HepG2 (cell line): ENCODE results near the gene SPECC1L. TPM values are rescaled to one million over a fixed set of nuclear protein-coding genes. Genes with fewer than 3 reads are reported as not detected.

Source experiments
- ATAC-seq: fragments of 200-7000 bp; cut with Tn5 transposase; 3 replicates; pipeline ENCODE4 v1.9.1; 2020; ENCODE audit warnings: mild to moderate bottlenecking, moderate library complexity
- BruUV-seq: library from RNA; stranded (reverse); fragments of 400-500 nt; replicated peaks from 2 replicates; lab custom pipeline; 2021; lab: Mats Ljungman, UMichigan
- CTCF ChIA-PET: fragments of 300-600 bp; formaldehyde crosslinking; extraction: SDS; loops from one replicate; lab custom pipeline; 2021; ENCODE audit warnings: low total read pairs, inconsistent platforms, low intra/inter-chr PET ratio; lab: Yijun Ruan, JAX
- POLR2A ChIA-PET: fragments of 350-600 bp; sonication (Branson Sonifier 250); formaldehyde crosslinking; loops from one replicate; lab custom pipeline; 2020; ENCODE audit warnings: antibody characterized with exemption, inconsistent platforms; lab: Yijun Ruan, JAX
- DNase-seq: peaks from one replicate; pipeline ENCODE4 v3.0.0-alpha.2; 2015; ENCODE audit warnings: low spot score
- FAIRE-seq: peaks from 3 replicates; lab custom pipeline; 2011; peaks lifted over from hg19 to GRCh38; lab: Jason Lieb, UNC
- H2AFZ ChIP-seq: one replicate; pipeline ENCODE4 v1.6.1; 2011; ENCODE audit warnings: low read length, inconsistent platforms
- H3K27ac ChIP-seq: fragments of 300-600 bp; 3 replicates; pipeline ENCODE4 v1.8.0; 2011; ENCODE audit warnings: mixed run types, mild to moderate bottlenecking, mixed read lengths, low read length, inconsistent platforms; ENCODE audit not compliant: insufficient read depth; ENCODE audit errors: extremely low read length
- H3K27me3 ChIP-seq, 2 experiments: fragments of 200-600 bp in 1 of 2; 2 replicates in 1 of 2; 3 replicates in 1 of 2; pipeline versions ENCODE4 v1.6.0 to v1.8.0; 2011; ENCODE audit warnings: low read length in 2 of 2, mild to moderate bottlenecking in 2 of 2, moderate library complexity in 2 of 2, inconsistent platforms in 1 of 2; ENCODE audit not compliant: insufficient read depth in 2 of 2, control insufficient read depth in 1 of 2
- H3K36me3 ChIP-seq, 2 experiments: fragments of 200-600 bp in 1 of 2; replicated peaks in 1 of 2; 2 replicates in 1 of 2; 3 replicates in 1 of 2; pipeline versions ENCODE4 v1.5.1 to v1.8.0; 2011; ENCODE audit warnings: low read length in 2 of 2, inconsistent platforms in 1 of 2; ENCODE audit not compliant: insufficient read depth in 2 of 2, control insufficient read depth in 1 of 2
- H3K4me1 ChIP-seq: 2 replicates; pipeline ENCODE4 v1.5.1; 2012; ENCODE audit warnings: low read length, inconsistent platforms; ENCODE audit not compliant: insufficient read depth
- H3K4me2 ChIP-seq: 2 replicates; pipeline ENCODE4 v1.6.0; 2011; ENCODE audit warnings: low read depth, low read length, inconsistent platforms
- H3K4me3 ChIP-seq, 3 experiments: fragments of 200-600 bp in 1 of 3; sonication (generic), shearing (Covaris generic) in 1 of 3; replicated peaks in 1 of 3; 2 replicates each; pipeline ENCODE4 v1.5.1; 2011 to 2016; ENCODE audit warnings: low read length in 3 of 3, inconsistent platforms in 2 of 3, low read depth in 2 of 3, mild to moderate bottlenecking in 2 of 3, control low read depth in 1 of 3, mixed read lengths in 1 of 3; ENCODE audit not compliant: insufficient read depth in 1 of 3
- H3K79me2 ChIP-seq: one replicate; pipeline ENCODE4 v1.6.1; 2011; ENCODE audit warnings: low read length, inconsistent platforms; ENCODE audit not compliant: insufficient read depth
- H3K9ac ChIP-seq: 2 replicates; pipeline ENCODE4 v1.6.0; 2011; ENCODE audit warnings: mild to moderate bottlenecking, low read depth, low read length, inconsistent platforms; ENCODE audit not compliant: insufficient read depth
- H3K9me3 ChIP-seq: 2 replicates; pipeline ENCODE4 v1.5.1; 2012; ENCODE audit warnings: mild to moderate bottlenecking, low read length
- H4K20me1 ChIP-seq: 2 replicates; pipeline ENCODE4 v1.6.0; 2011; ENCODE audit warnings: inconsistent platforms, mild to moderate bottlenecking, low read length, moderate library complexity; ENCODE audit not compliant: insufficient read depth
- CREB1 ChIP-seq, 2 experiments: fragments of 450-650 bp in 1 of 2; IDR thresholded peaks; 2 replicates each; pipeline ENCODE4 v1.6.1; 2016 to 2017; ENCODE audit warnings: control low read depth in 1 of 2, mild to moderate bottlenecking in 1 of 2, missing compliant biosample characterization in 1 of 2, missing genetic modification characterization in 1 of 2
- NPAS2 ChIP-seq: sonication (generic); formaldehyde crosslinking; IDR thresholded peaks from 2 replicates; pipeline ENCODE4 v1.8.0; 2022; ENCODE audit warnings: mild to moderate bottlenecking, missing genetic modification reagents, borderline replicate concordance
- ZBTB1 ChIP-seq: sonication (generic); formaldehyde crosslinking; IDR thresholded peaks from 2 replicates; pipeline ENCODE4 v1.4.0; 2020; ENCODE audit warnings: missing genetic modification reagents, borderline replicate concordance
- ZNF652 ChIP-seq: IDR thresholded peaks from 2 replicates; pipeline ENCODE4 v1.6.1; 2016; ENCODE audit warnings: low read depth, borderline replicate concordance
- WGBS: methylation state at CpG from one replicate; pipeline ENCODE4 v1.1.6; 2017; ENCODE audit warnings: low lambda C conversion rate; 5-methylcytosine and 5-hydroxymethylcytosine counted together
- in situ Hi-C: cut with HindIII; loops from 2 replicates; pipeline ENCODE4 v1.10.0; 2017; ENCODE audit warnings: low pct_unique_long_range_greater_than_20kb; ENCODE audit not compliant: extremely low pct_ligation_motif_present
- intact Hi-C: fragments of 100-400 bp; cut with micrococcal nuclease; formaldehyde crosslinking; loops from one replicate; pipeline ENCODE4 v1.10.0; 2022; ENCODE audit not compliant: unreplicated experiment
- polyA plus RNA-seq, 8 experiments: library from polyadenylated mRNA; depleted of rRNA in 3 of 8; stranded (reverse) in 7 of 8; unstranded in 1 of 8; fragments of >200 nt; fragmentation: Illumina TruSeq in 4 of 8; extraction: Trizol in 4 of 8; gene quantifications; 2 replicates each; pipeline versions ENCODE4 v1.2.1 to v1.2.3, GENCODE V29; 2011 to 2016; ENCODE audit warnings: low read depth in 4 of 8, missing spikeins in 1 of 8, mixed read lengths in 1 of 8; ENCODE audit not compliant: insufficient read depth in 1 of 8
- total RNA-seq, 5 experiments: library from RNA; depleted of rRNA; stranded (reverse); fragments of >200 nt; fragmentation: Illumina TruSeq; extraction: Trizol; gene quantifications; 2 replicates each; pipeline ENCODE4 v1.2.3, GENCODE V29; 2016; ENCODE audit warnings: low read depth in 1 of 5

SPECC1L gene
- total and polyA plus RNA-seq, 2 of the 13 experiments (the other 11 are each of a cell fraction or from before 2014, with no cell fraction given) = 14.1 to 30.3 TPM

- H4K20me1 ChIP-seq = no peaks in the 10 kb centered on the region; the same call in 1 of the 2 replicates
- no peak for ATAC-seq
- WGBS = 74% methylated on average over 8 of the region's 8 CpGs
- FAIRE-seq = no peak
- CTCF ChIA-PET = no interaction called here
- TF ChIP-seq ZNF652 (CRISPR knock-in tag) (0 out of 2 replicates have a peak, but pooled peaks have one; percentile 35), ZBTB1 (CRISPR knock-in tag) (no peak)
- POLR2A ChIA-PET = no interaction called here
- H3K9ac ChIP-seq = no peak overlapping the region
- in situ Hi-C loops (loop anchor here (5.0 kb wide), 1 partner anchor 38 kb away; no protein-coding TSS in a partner anchor), intact Hi-C loops (no loop called here)
- no peak overlapping the region for H3K4me2 ChIP-seq
- no peaks in the 10 kb centered on the region for H3K9me3 ChIP-seq
- H3K27ac ChIP-seq = no peak overlapping the region
- no TSS peak for BruUV-seq
- H3K27me3 ChIP-seq = no peaks in the 10 kb centered on the region
- H3K4me1 ChIP-seq = peaks cover 10% of the 10 kb centered on the region; the same call in 1 of the 2 replicates
- no peaks in the 10 kb centered on the region for H3K79me2 ChIP-seq
- no peak overlapping the region for H3K4me3 ChIP-seq
- H2AFZ ChIP-seq = no peak overlapping the region
- peaks cover 20 to 73% of the 10 kb centered on the region in 2 experiments for H3K36me3 ChIP-seq
- no peak for DNase-seq
Observed at GRCh38 chr22:24400034-24400725, 129.5 kb downstream of the SPECC1L start.

- in situ Hi-C loops = loop anchor here (5.0 kb wide), 1 partner anchor 39 kb away; no protein-coding TSS in a partner anchor
- H3K4me2 ChIP-seq = no peak overlapping the region
- no peak overlapping the region for H3K4me3 ChIP-seq
- TF ChIP-seq CREB1 (IDR thresholded peaks at IDR 0.05) (peak; percentile 33), CREB1 (CRISPR knock-in tag; IDR thresholded peaks at IDR 0.05) (no peak), NPAS2 (CRISPR knock-in tag) (no peak)
- ChIA-PET CTCF (no interaction called here), POLR2A (no interaction called here)
- H3K79me2 ChIP-seq = no peaks in the 10 kb centered on the region
- H3K9me3 ChIP-seq = no peaks in the 10 kb centered on the region
- intact Hi-C loops = no loop called here
- no peak overlapping the region for H3K9ac ChIP-seq
- peaks cover 10% of the 10 kb centered on the region; the same call in 1 of the 2 replicates for H3K4me1 ChIP-seq
- no peak overlapping the region for H2AFZ ChIP-seq
- peaks cover 19 to 68% of the 10 kb centered on the region in 2 experiments for H3K36me3 ChIP-seq
- ATAC-seq = no peak
- no peaks in the 10 kb centered on the region for H3K27me3 ChIP-seq
- H3K27ac ChIP-seq = no peak overlapping the region
- WGBS = 95% methylated on average over 9 of the region's 9 CpGs
- no TSS peak for BruUV-seq
- no peak for DNase-seq
- H4K20me1 ChIP-seq = no peaks in the 10 kb centered on the region; the same call in 1 of the 2 replicates
- FAIRE-seq = no peak
Observed at GRCh38 chr22:24400726-24401596, 130.3 kb downstream of the SPECC1L start.
